Osteoblast (primary cell): ENCODE measurements around the gene ATP8A1. TPM values are rescaled to one million over a fixed set of nuclear protein-coding genes. Genes with fewer than 3 reads are reported as not detected.

Experiments used
- DNase-seq: peaks from one replicate; pipeline ENCODE4 v3.0.0; 2011; ENCODE audit warnings: low spot score, mixed read lengths; ENCODE audit not compliant: insufficient read length; ENCODE audit errors: missing footprints
- H2AFZ ChIP-seq: 2 replicates; pipeline ENCODE4 v1.6.0; 2011; ENCODE audit warnings: mild to moderate bottlenecking, low read length
- H3K27ac ChIP-seq: 2 replicates; pipeline ENCODE4 v1.5.1; 2011; ENCODE audit warnings: mild to moderate bottlenecking, low read depth, low read length, moderate library complexity
- H3K27me3 ChIP-seq: 2 replicates; pipeline ENCODE4 v1.6.0; 2012; ENCODE audit warnings: mild to moderate bottlenecking, control low read depth, inconsistent platforms, low read length, moderate library complexity; ENCODE audit not compliant: insufficient read depth
- H3K36me3 ChIP-seq: 2 replicates; pipeline ENCODE4 v1.5.1; 2011; ENCODE audit warnings: mild to moderate bottlenecking, low read length, control low read depth, moderate library complexity; ENCODE audit not compliant: insufficient read depth
- H3K4me1 ChIP-seq: 2 replicates; pipeline ENCODE4 v1.5.1; 2011; ENCODE audit warnings: mild to moderate bottlenecking, low read length, control low read depth, moderate library complexity; ENCODE audit not compliant: insufficient read depth
- H3K4me2 ChIP-seq: 2 replicates; pipeline ENCODE4 v1.6.0; 2011; ENCODE audit warnings: mild to moderate bottlenecking, low read length; ENCODE audit not compliant: insufficient read depth
- H3K4me3 ChIP-seq: fragments of 200-600 bp; sonication (generic); 3 replicates; pipeline ENCODE4 v1.5.1; 2012; ENCODE audit warnings: mild to moderate bottlenecking, low read length, inconsistent platforms; ENCODE audit not compliant: insufficient read depth
- H3K79me2 ChIP-seq: 2 replicates; pipeline ENCODE4 v1.6.0; 2012; ENCODE audit warnings: mild to moderate bottlenecking, low read length, control low read depth, inconsistent platforms; ENCODE audit not compliant: insufficient read depth
- H3K9me3 ChIP-seq: 2 replicates; pipeline ENCODE4 v1.5.1; 2011; ENCODE audit warnings: low read depth, low read length, control low read depth
- H4K20me1 ChIP-seq: 2 replicates; pipeline ENCODE4 v1.6.0; 2012; ENCODE audit warnings: mild to moderate bottlenecking, low read length, control low read depth; ENCODE audit not compliant: insufficient read depth
- total RNA-seq: library from RNA; depleted of rRNA; stranded (reverse); fragments of >200 nt; gene quantifications from 2 replicates; pipeline ENCODE4 v1.2.3, GENCODE V29; 2012
- TF ChIP-seq, protein P1 (sequence below): IDR thresholded peaks from 2 replicates; pipeline ENCODE4 v1.5.1; 2011; ENCODE audit warnings: mild to moderate bottlenecking, low read depth, low read length, moderate library complexity; ENCODE audit errors: extremely low read depth

Gene ATP8A1
- total RNA-seq, 1 donor, result 2.5 TPM

DNA sequence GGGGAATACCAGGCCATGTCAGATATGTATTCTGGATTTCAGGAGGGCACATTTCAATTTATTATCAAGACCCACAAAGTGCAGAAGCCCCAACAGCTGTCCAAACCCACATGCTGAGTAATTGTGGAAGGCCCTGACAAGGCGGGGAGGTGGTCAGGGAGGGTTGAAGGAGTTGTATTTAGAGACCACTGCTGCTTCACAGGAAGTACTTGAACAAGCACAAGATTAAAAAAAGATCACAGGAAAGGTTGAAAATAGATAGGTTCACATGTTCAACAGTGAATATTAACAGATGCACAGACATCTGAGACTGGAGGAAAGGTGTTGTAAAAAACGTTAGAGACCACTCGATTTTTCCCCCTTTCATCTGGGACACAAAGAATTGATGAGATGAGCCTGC lies 17.9 kb downstream of the ATP8A1 start:
- Histone ChIP-seq H3K36me3 (no peaks in the 10 kb centered on the region), H3K27me3 (no peaks in the 10 kb centered on the region), H3K9me3 (no peaks in the 10 kb centered on the region), H3K4me3 (no peak overlapping the region), H3K79me2 (no peaks in the 10 kb centered on the region), H2AFZ (no peak overlapping the region), H3K27ac (no peak overlapping the region), H3K4me2 (no peak overlapping the region), H3K4me1 (no peaks in the 10 kb centered on the region), H4K20me1 (no peaks in the 10 kb centered on the region)
- TF ChIP-seq, protein P1, sequence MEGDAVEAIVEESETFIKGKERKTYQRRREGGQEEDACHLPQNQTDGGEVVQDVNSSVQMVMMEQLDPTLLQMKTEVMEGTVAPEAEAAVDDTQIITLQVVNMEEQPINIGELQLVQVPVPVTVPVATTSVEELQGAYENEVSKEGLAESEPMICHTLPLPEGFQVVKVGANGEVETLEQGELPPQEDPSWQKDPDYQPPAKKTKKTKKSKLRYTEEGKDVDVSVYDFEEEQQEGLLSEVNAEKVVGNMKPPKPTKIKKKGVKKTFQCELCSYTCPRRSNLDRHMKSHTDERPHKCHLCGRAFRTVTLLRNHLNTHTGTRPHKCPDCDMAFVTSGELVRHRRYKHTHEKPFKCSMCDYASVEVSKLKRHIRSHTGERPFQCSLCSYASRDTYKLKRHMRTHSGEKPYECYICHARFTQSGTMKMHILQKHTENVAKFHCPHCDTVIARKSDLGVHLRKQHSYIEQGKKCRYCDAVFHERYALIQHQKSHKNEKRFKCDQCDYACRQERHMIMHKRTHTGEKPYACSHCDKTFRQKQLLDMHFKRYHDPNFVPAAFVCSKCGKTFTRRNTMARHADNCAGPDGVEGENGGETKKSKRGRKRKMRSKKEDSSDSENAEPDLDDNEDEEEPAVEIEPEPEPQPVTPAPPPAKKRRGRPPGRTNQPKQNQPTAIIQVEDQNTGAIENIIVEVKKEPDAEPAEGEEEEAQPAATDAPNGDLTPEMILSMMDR, result no peak
- DNase-seq, result no peak

DNA sequence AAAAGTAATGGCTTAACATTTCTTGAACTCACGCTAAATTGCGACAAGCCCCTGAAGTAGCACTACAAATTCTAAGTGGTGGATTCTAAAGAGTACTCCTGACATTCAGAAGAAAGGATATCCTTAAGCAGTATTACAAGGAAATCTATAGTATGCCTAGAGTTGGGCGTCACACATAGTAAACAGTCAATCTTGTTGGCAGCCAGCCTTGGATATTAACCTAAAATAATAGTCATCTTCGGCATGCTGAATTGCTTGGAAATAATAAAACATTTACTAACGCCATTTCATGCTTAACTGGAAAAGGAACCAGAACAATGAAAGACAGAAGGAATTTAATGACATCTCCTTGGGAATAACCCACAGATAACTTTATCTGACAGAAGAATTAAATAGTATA lies 18.6 kb downstream of the ATP8A1 start:
- Histone ChIP-seq H3K4me1 (no peaks in the 10 kb centered on the region), H3K27ac (no peak overlapping the region), H3K27me3 (no peaks in the 10 kb centered on the region), H3K79me2 (no peaks in the 10 kb centered on the region), H2AFZ (no peak overlapping the region), H3K36me3 (no peaks in the 10 kb centered on the region), H4K20me1 (no peaks in the 10 kb centered on the region), H3K4me3 (no peak overlapping the region), H3K9me3 (no peaks in the 10 kb centered on the region), H3K4me2 (no peak overlapping the region)
- DNase-seq, result no peak
- TF ChIP-seq, protein P1, result no peak

DNA sequence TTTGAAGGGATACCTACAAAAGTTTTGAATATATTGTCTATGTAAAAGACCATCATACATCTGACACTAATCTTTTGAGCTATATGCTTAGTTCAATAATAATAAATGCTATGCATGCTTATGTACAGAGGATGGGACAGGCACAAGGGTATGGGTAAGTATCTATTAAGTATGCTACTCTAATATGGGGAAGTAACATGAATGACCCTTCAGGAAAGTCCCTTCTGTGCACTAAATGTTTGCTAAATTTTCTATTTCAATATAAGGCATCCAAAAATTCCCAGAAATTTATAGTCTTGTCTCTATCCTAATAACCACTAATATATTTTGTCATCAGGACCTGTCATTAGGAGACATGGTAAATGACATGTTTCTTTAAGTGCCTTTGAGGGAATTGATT lies 19.0 kb downstream of the ATP8A1 start:
- Histone ChIP-seq H3K27ac (no peak overlapping the region), H3K4me1 (no peaks in the 10 kb centered on the region), H3K4me2 (no peak overlapping the region), H4K20me1 (no peaks in the 10 kb centered on the region), H3K36me3 (no peaks in the 10 kb centered on the region), H2AFZ (no peak overlapping the region), H3K79me2 (no peaks in the 10 kb centered on the region), H3K9me3 (no peaks in the 10 kb centered on the region), H3K4me3 (no peak overlapping the region), H3K27me3 (no peaks in the 10 kb centered on the region)
- no peak for DNase-seq
- TF ChIP-seq, protein P1, result no peak

DNA sequence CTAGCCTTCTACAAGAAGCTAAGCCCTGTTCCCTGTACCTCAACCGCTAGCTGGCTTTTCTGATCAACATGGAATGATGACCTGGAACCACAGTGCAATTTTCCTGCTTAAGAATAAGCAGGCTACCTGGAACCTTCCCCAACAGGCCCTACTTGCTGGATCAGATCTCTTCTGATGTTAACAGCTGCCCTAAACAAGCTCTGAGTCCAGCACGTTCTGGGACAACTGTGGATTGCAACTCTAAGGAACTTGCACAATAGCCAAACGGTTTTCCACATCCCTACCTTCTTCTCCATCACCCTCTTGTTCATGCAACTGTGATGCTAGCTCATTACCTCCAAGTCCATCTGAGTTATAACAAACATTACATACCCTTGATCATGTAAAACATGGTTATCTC lies 19.8 kb downstream of the ATP8A1 start:
- Histone ChIP-seq H3K4me2 (no peak overlapping the region), H3K9me3 (no peaks in the 10 kb centered on the region), H2AFZ (no peak overlapping the region), H3K4me3 (no peak overlapping the region), H3K27ac (no peak overlapping the region), H4K20me1 (no peaks in the 10 kb centered on the region), H3K4me1 (no peaks in the 10 kb centered on the region), H3K27me3 (no peaks in the 10 kb centered on the region), H3K36me3 (no peaks in the 10 kb centered on the region), H3K79me2 (no peaks in the 10 kb centered on the region)
- no peak for DNase-seq
- TF ChIP-seq, protein P1, result no peak
